Erythroblast (primary cell): Measurements from ENCODE around the gene NLGN1.
A peak's percentile ranks its signal among the peaks of the same experiment; 100 is the strongest.
"Not testable (repeated sequence)": the region's sequence is repeated elsewhere in the genome, so short reads cannot be mapped to it uniquely, and the experiment has no call there.

Source experiments
- DNase-seq, 2 experiments: peaks; one replicate each; lab custom pipeline; 2025; lab: John Stamatoyannopoulos, UW
- GATA1 ChIP-seq: IDR thresholded peaks from 2 replicates; pipeline ENCODE4 v1.6.1; 2011; ENCODE audit warnings: low read depth, mild to moderate bottlenecking, control low read depth, low read length, moderate library complexity
- POLR2A ChIP-seq: IDR thresholded peaks from 2 replicates; pipeline ENCODE4 v1.6.1; 2011; ENCODE audit warnings: mild to moderate bottlenecking, low read length

The NLGN1 gene

GRCh38 chr3:173568623-173569022 lies 171.1 kb downstream of the NLGN1 start:
- no peak for DNase-seq

GRCh38 chr3:173583496-173583895 lies 186.0 kb downstream of the NLGN1 start:
- no peak for TF ChIP-seq POLR2A
- TF ChIP-seq GATA1, result no peak
- no peak for DNase-seq

More at GRCh38 chr3:173568623-173569022, 171.1 kb downstream of the NLGN1 start:
- TF ChIP-seq GATA1 (no peak), POLR2A (no peak)

GRCh38 chr3:173584093-173584837 lies 186.7 kb downstream of the NLGN1 start:
- TF ChIP-seq GATA1 (no peak), POLR2A (no peak)
- DNase-seq, result peak; percentile 5 to 24

- TF ChIP-seq POLR2A (no peak), GATA1 (no peak)
- DNase-seq, result no peak
Measured at GRCh38 chr3:173584838-173585831, 187.6 kb downstream of the NLGN1 start.

GRCh38 chr3:173586166-173586565 lies 188.6 kb downstream of the NLGN1 start:
- no peak for TF ChIP-seq POLR2A
- no peak for TF ChIP-seq GATA1
- DNase-seq, result no peak

- DNase-seq, result no peak
- no peak for TF ChIP-seq GATA1
- TF ChIP-seq POLR2A, result no peak
Measured at GRCh38 chr3:173587055-173587454, 189.5 kb downstream of the NLGN1 start.

- DNase-seq, result no peak
- TF ChIP-seq GATA1, result no peak
- TF ChIP-seq POLR2A, result no peak
Measured at GRCh38 chr3:173588556-173588955, 191.0 kb downstream of the NLGN1 start.

- TF ChIP-seq POLR2A (no peak), GATA1 (no peak)
- no peak for DNase-seq
Measured at GRCh38 chr3:173589116-173589515, 191.6 kb downstream of the NLGN1 start.

- no peak for TF ChIP-seq GATA1
- TF ChIP-seq POLR2A, result no peak
- no peak for DNase-seq
Measured at GRCh38 chr3:173591401-173591800, 193.9 kb downstream of the NLGN1 start.

GRCh38 chr3:173594881-173595280 lies 197.3 kb downstream of the NLGN1 start:
- not testable (repeated sequence) for DNase-seq

- no peak for TF ChIP-seq POLR2A
- no peak for TF ChIP-seq GATA1
- no peak for DNase-seq
Measured at GRCh38 chr3:173599673-173600072, 202.1 kb downstream of the NLGN1 start.

GRCh38 chr3:173614522-173614921 lies 217.0 kb downstream of the NLGN1 start:
- DNase-seq, result no peak
- TF ChIP-seq GATA1, result no peak
- TF ChIP-seq POLR2A, result no peak

- TF ChIP-seq POLR2A (no peak), GATA1 (no peak)
- no peak for DNase-seq
Measured at GRCh38 chr3:173615661-173616060, 218.1 kb downstream of the NLGN1 start.

- no peak for DNase-seq
- TF ChIP-seq POLR2A (no peak), GATA1 (no peak)
Measured at GRCh38 chr3:173617490-173617889, 219.9 kb downstream of the NLGN1 start.
